GM19328 (cell line): ENCODE data around the gene ARHGEF16.

Experiments used
- ATAC-seq: cut with Tn5 transposase; IDR thresholded peaks from one replicate; pipeline ENCODE4 v1.9.1; 2021; ENCODE audit warnings: mild to moderate bottlenecking, moderate library complexity; ENCODE audit not compliant: unreplicated experiment

Gene ARHGEF16

GRCh38 chr1:3515272-3515671 lies 60.8 kb downstream of the ARHGEF16 start:
- ATAC-seq, result no peak

GRCh38 chr1:3515774-3516480 lies 61.5 kb downstream of the ARHGEF16 start:
- ATAC-seq, result no peak

GRCh38 chr1:3516481-3516869 lies 62.0 kb downstream of the ARHGEF16 start:
- no peak for ATAC-seq

DNA sequence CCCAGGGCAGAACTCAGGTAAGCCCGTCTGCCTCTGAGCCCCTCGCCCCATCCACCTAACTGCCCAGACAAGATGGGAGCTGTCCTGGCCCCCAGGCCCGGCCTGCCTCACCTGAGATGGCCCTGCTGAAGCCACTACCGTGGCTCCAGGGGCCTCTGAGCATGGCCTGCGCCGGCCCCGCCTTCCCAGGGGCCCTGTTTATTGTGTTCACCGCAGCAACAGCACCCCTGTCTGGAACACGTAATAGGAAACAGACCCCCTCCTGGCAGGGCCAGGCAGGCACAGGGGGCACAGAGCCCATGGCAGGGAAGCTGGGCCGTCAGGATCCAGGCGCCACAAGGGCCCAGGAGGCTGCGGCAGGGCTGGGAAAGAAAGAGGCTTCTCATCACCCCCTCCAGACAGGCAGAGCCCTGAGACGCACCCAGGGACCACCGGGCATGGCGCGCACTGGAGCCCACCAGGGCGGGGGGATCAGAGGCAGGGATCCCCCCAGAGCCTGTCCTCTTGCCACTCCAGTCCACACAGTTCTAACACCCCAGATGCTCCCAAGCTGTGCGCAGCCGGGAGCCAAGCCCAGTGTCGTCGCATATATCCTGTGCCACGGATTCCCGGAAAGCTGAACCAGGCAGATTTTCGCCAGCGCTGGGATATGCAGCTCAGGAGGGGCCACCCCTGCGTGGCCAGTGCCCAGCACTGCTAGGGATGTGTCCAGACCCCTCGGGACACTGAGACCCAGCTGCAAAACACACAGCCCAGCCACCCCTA lies 62.6 kb downstream of the ARHGEF16 start:
- no peak for ATAC-seq

- no peak for ATAC-seq
Measured at GRCh38 chr1:3518256-3518655, 63.8 kb downstream of the ARHGEF16 start.

DNA sequence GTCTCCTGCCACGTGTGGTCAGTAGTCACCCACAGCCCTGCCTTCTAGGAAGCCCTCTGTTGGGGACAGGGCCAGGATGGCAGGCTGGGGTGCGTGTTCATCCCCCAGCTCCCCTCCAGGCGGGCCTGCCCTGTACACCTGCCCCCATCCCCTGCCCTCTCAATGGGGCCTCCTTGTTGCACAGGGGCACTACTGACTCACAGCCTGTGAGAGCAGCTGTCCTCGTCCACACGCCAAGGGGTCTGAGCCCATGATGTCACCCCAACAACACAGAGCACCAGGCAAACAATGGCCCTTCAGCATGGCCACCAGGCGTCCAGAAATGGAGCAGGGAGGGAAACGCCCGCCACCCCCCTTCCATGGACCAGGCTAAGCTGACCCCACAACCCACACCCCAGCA lies 64.3 kb downstream of the ARHGEF16 start:
- ATAC-seq, result no peak

DNA sequence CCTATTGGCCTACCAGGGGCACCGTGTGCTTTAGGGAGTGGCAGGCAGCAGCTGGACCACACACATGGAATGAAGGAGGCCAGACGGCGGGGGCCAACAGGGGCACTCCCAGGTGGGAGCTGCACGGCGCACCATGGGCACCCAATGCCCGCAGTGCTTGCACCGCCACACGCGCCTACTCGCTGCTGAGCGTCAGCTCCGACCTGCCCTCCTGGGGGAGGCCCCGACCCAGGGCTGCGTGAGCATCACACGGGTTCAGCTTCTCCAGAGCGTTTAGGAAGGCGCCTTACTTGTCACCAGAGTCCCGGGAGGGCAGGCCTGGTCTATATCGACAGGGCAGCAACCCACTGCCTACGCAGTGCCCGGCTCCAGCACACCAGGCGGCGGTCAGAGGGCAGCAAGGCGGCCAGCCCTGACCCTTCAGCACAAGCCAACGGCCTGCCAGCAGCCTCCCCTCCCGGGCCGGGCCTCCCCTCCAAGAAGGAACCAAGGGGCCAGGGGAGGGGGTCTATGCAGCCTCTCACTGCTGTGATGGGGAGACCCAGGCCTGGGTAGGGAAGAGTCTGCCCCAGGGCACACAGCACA lies 64.9 kb downstream of the ARHGEF16 start:
- no peak for ATAC-seq

DNA sequence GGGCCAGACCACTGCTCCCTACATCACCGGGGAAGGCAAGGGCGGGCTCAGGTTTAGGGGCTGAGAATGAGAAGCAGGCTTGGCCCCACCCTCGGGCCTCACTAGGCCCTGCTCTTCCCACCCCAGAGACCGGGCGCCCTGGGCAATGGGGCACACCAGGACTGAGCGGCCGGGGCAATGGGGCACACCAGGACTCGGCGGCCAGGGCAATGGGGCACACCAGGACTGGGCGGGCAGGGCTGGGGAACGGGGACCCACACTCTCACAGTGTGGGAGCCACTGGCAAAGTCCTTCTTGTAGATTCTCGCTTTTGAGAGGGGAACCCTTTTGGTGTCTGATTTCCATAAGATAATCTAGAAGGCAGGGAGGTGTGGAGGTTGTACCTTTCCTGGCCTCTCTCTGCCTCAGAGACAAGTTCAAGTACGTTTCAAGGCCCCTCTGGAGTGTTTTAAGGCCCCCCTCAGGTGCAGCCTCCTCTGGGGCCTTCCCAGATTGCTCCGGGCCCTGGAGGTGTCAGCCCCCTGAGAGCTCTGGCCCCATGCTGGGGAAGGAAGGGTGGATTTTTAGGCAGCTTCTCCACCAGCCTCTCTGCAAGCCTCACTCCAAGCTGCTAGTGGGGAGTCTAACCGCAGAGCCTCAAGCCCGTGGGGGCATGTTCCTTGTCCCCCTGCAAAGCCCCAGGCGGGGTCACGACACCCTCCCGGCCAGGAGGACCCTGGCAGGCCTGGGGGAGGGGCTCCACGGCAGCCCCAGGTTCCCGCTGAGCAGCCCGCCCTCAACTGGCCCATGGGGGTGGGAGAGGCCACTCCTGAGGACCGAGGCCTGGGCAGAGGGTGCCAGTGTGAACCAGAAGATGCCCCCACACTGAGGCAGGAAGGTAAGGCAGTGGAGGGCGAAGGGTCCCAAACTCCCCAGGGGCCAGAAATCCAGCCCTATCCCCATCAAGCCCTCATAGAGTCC lies 66.2 kb downstream of the ARHGEF16 start:
- ATAC-seq, result no peak

- ATAC-seq, result no peak
Measured at GRCh38 chr1:3521426-3521825, 67.0 kb downstream of the ARHGEF16 start.

DNA sequence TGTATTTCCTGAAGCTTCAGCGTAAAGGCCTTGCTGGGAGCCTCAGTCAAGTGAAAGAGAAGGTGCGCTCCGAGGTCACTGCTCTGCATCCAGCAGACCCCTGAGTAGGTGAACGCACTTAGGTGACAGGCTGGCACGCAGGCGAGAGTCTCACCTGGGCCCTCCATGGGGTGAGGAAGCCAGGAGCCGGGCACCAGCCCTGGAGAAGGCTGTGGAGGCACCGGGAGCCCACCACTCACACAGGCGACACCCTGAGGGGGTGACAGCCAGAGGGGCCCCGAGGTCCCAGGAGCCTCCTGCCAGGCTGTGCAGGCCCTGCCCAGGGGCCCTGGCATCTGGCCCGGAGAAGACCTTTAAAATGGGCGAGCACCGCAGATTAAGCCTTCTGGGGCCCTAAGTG lies 67.6 kb downstream of the ARHGEF16 start:
- ATAC-seq, result no peak

GRCh38 chr1:3522564-3523265 lies 68.2 kb downstream of the ARHGEF16 start:
- ATAC-seq, result no peak

DNA sequence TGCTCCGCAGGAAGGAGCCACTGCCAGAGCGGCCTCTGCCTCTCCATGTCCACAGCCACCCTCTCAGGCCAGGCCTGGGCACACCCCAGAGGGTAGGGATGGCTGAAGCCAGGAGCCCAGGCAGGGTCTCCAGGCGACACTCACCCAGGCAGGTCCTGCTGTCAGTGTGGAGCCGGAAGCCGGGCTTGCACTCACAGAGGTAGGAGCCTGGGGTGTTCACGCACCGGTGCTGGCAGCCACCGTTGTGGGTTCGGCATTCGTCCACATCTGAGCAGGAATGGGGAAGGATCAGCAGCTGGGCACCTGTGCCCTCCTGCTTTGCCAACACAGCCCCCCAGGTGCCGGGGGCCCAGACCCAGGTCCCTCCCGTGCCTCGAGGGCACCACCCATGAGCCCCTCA lies 69.5 kb downstream of the ARHGEF16 start:
- no peak for ATAC-seq

- ATAC-seq, result no peak
Measured at GRCh38 chr1:3524556-3525203, 70.2 kb downstream of the ARHGEF16 start.

GRCh38 chr1:3525551-3526482 lies 71.4 kb downstream of the ARHGEF16 start:
- no peak for ATAC-seq

- ATAC-seq, result no peak
Measured at GRCh38 chr1:3527774-3528173, 73.3 kb downstream of the ARHGEF16 start.

GRCh38 chr1:3529099-3529729 lies 74.7 kb downstream of the ARHGEF16 start:
- no peak for ATAC-seq

DNA sequence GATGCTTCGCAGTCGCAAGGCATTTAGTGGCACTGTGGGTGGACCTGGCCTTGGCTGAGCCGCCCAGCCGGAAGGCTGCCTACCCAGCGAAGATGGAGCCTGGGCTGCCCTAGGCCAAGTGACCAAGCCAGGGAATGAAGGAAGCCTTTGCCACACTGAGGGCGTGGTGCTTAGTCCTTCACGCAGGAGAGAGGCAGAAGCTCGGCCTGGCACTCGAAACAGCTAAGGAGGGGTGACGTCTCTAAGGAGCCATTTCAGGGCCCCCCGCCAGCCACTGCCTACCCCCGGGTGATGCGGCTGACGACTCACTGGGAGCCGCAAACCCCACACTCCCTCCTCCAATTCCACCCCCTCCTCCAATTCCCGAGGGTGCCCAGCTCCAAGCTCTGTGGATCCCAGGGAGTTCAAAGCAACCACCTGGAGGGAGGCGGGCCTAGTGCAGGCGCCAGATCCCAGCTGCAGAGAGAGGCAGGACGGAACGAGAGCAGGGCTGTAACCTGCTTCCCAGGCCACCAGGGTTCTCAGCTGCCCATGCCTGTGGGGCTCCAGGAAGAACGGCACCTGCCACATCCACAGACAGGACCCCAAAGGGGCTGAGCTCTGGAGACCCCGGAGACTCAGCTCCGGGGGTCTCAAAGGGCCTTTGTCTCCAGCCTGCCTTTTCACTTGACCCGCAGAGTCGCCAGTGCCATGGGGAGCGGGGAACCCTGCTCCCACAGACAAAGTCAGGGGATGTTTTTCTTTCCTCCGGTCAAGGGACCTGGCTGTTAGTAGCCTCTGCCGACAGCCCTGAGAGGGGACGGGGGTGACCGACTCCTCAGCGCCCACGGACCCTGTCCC lies 75.8 kb downstream of the ARHGEF16 start:
- ATAC-seq, result no peak
